HFFc6 (cell line): ENCODE measurements around the gene KDM2B. TPM values are rescaled to one million over a fixed set of nuclear protein-coding genes. Genes with fewer than 3 reads are reported as not detected.

Experiments
- DNase-seq: peaks from one replicate; pipeline ENCODE4 v3.0.0-alpha.2; 2018
- H3K27ac Mint-ChIP-seq: 2 replicates; pipeline ENCODE4 v1.8.0; 2020; ENCODE audit warnings: mild to moderate bottlenecking, mixed read lengths
- H3K27me3 Mint-ChIP-seq: 2 replicates; pipeline ENCODE4 v1.8.0; 2021; ENCODE audit warnings: mild to moderate bottlenecking, moderate library complexity, mixed read lengths; ENCODE audit not compliant: insufficient read depth
- H3K36me3 Mint-ChIP-seq: 2 replicates; pipeline ENCODE4 v1.8.0; 2021; ENCODE audit warnings: low read depth, mixed read lengths
- H3K4me1 Mint-ChIP-seq: 2 replicates; pipeline ENCODE4 v1.8.0; 2020; ENCODE audit warnings: low read depth, mixed read lengths
- H3K4me3 Mint-ChIP-seq: 2 replicates; pipeline ENCODE4 v1.8.0; 2020; ENCODE audit warnings: mild to moderate bottlenecking, moderate library complexity, mixed read lengths
- H3K9me3 Mint-ChIP-seq: 2 replicates; pipeline ENCODE4 v1.8.0; 2020; ENCODE audit warnings: mild to moderate bottlenecking, mixed read lengths
- total RNA-seq, 6 experiments: library from RNA; stranded (reverse); fragmentation: NEBNext Ultra II Directional; extraction: Animal tissue kit (Norgen Biotek cat#: 25700); gene quantifications; 2 replicates in 1 of 6; 3 replicates in 5 of 6; pipeline ENCODE4 v1.2.3, GENCODE V29; 2021
- TF ChIP-seq, protein P1 (sequence below): fragments of 200-600 bp; sonication (generic); IDR thresholded peaks from 2 replicates; pipeline ENCODE4 v1.5.0; 2021; ENCODE audit warnings: antibody characterized with exemption, mild to moderate bottlenecking

Gene KDM2B
- total RNA-seq, 6 experiments from 2014 or later, result 15.4 to 24.0 (median 21.5) TPM

DNA sequence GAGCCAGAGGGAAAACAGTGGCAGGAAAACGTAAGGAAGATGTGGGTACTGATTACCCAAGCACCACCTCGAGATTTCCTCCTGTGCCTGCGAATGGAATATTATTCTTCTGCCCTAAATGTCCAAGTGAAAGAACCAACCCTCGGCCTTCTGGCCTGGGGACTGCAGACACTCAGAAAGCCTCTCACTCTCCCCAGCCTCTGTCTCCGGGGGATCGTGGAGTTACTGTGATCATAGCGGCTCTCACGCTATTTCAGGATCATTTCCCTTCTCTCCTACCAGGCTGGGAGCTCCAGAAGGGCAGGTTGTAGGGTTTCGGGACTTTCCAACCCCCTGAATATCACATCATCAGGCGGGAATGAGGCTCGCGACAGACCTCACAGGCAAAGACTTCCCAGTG, 68.9 kb downstream of the KDM2B start:
- DNase-seq, result no peak
- Mint-ChIP-seq H3K27me3 (no peaks in the 10 kb centered on the region), H3K9me3 (no peaks in the 10 kb centered on the region), H3K27ac (no peak overlapping the region), H3K36me3 (no peaks in the 10 kb centered on the region), H3K4me3 (no peak overlapping the region), H3K4me1 (peaks cover 6% of the 10 kb centered on the region; the same call in 1 of the 2 replicates)
- TF ChIP-seq, protein P1, sequence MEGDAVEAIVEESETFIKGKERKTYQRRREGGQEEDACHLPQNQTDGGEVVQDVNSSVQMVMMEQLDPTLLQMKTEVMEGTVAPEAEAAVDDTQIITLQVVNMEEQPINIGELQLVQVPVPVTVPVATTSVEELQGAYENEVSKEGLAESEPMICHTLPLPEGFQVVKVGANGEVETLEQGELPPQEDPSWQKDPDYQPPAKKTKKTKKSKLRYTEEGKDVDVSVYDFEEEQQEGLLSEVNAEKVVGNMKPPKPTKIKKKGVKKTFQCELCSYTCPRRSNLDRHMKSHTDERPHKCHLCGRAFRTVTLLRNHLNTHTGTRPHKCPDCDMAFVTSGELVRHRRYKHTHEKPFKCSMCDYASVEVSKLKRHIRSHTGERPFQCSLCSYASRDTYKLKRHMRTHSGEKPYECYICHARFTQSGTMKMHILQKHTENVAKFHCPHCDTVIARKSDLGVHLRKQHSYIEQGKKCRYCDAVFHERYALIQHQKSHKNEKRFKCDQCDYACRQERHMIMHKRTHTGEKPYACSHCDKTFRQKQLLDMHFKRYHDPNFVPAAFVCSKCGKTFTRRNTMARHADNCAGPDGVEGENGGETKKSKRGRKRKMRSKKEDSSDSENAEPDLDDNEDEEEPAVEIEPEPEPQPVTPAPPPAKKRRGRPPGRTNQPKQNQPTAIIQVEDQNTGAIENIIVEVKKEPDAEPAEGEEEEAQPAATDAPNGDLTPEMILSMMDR, result no peak

DNA sequence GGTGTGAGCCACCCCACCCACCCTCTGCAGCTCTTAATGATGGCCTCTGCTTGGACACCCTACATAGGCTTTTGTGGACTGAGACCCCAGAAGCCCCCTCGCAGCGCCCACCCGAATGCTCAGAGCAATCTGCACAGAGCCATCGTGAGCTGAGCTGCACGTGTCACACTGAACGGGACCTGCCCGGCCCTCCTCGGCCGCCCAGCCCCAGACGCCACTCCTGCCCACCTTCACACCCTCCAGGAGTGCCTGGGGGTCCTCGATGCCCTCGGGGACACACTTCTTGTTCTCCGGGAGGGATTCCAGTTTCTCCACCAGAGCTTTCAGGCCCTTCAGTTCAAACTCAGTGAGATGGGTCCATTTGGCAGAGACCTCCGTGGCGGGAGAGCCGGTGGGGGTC, 71.5 kb downstream of the KDM2B start:
- no peak for DNase-seq
- TF ChIP-seq, protein P1, result no peak
- Mint-ChIP-seq H3K4me3 (no peak overlapping the region), H3K4me1 (peaks cover 8% of the 10 kb centered on the region), H3K9me3 (no peaks in the 10 kb centered on the region), H3K27ac (no peak overlapping the region), H3K27me3 (no peaks in the 10 kb centered on the region), H3K36me3 (no peaks in the 10 kb centered on the region)

DNA sequence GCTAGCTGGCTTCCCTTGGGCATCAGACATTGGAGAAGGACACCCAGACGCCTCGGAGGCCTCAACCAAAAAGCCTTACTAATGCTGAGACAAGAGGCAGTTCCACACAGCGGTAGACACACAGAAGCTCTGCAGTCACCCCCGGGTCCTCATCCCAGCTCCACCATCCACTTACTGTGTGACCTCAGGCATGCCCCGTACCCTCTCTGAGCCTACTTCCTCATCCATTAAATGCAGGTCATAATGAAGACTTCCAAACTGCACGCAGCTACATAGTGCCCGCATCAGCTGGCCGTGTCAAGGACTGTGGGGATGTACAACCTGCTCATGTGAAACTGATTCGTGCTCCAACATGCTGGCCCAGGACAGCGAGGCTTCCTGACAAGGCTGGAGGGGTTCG, 72.3 kb downstream of the KDM2B start:
- Mint-ChIP-seq H3K4me3 (no peak overlapping the region), H3K27me3 (no peaks in the 10 kb centered on the region), H3K27ac (no peak overlapping the region), H3K36me3 (no peaks in the 10 kb centered on the region), H3K9me3 (no peaks in the 10 kb centered on the region), H3K4me1 (peaks cover 8% of the 10 kb centered on the region)
- TF ChIP-seq, protein P1, result no peak
- no peak for DNase-seq

- Mint-ChIP-seq H3K27me3 (no peaks in the 10 kb centered on the region), H3K36me3 (no peaks in the 10 kb centered on the region), H3K9me3 (no peaks in the 10 kb centered on the region), H3K4me1 (peaks cover 8% of the 10 kb centered on the region), H3K4me3 (no peak overlapping the region), H3K27ac (no peak overlapping the region)
- no peak for DNase-seq
- TF ChIP-seq, protein P1, result no peak
These were observed 72.8 kb downstream of the KDM2B start for GRCh38 chr12:121507984-121508383.

- DNase-seq, result no peak
- H3K27ac Mint-ChIP-seq, result no peak overlapping the region
- H3K9me3 Mint-ChIP-seq, result no peaks in the 10 kb centered on the region
- H3K36me3 Mint-ChIP-seq, result no peaks in the 10 kb centered on the region
- H3K27me3 Mint-ChIP-seq, result no peaks in the 10 kb centered on the region
- peaks cover 8% of the 10 kb centered on the region for H3K4me1 Mint-ChIP-seq
- TF ChIP-seq, protein P1, result no peak
- no peak overlapping the region for H3K4me3 Mint-ChIP-seq
These were observed 73.6 kb downstream of the KDM2B start for GRCh38 chr12:121507245-121507644.

DNA sequence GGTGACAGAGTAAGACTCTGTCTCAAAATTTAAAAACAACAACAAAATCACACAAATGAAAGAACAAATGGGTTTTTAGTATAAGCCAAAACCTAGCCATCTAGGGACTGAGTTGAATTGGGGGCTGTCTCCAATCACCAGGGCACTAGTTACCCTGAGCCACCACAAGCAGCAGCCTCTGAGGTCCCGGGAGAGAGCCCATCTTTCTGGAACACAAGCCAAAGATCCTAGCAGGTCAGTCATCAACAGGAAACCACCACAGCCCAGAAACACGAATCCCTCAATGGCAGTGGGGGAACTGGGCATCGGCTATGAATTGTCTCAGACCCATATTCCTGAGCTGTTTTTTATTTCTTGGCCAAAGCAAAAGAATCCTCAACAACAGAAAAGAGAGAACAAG, 75.3 kb downstream of the KDM2B start:
- Mint-ChIP-seq H3K4me3 (no peak overlapping the region), H3K4me1 (peaks cover 8% of the 10 kb centered on the region), H3K36me3 (no peaks in the 10 kb centered on the region), H3K27ac (peak overlapping the region; percentile 30), H3K9me3 (no peaks in the 10 kb centered on the region), H3K27me3 (no peaks in the 10 kb centered on the region)
- peak; percentile 20 for DNase-seq
- TF ChIP-seq, protein P1, result no peak
